HG03064 (cell line): ENCODE measurements around the gene PRTN3.
A peak's percentile ranks its signal among the peaks of the same experiment; 100 is the strongest.

Experiments used
- ATAC-seq: cut with Tn5 transposase; IDR thresholded peaks from one replicate; pipeline ENCODE4 v1.9.1; 2021; ENCODE audit warnings: low read depth; ENCODE audit not compliant: unreplicated experiment

The PRTN3 gene

GRCh38 chr19:892894-893689, 52.3 kb downstream of the PRTN3 start, which contains the start of the genes MED16 and RNU6-9:
TSS of gene MED16 (minus strand) at chr19:893187. CDS start at chr19:891131, 2,056 bp downstream.
TSS of gene RNU6-9 (plus strand) at chr19:893484.
- peak; percentile 76 for ATAC-seq

- no peak for ATAC-seq
Observed at GRCh38 chr19:896434-896833, 55.6 kb downstream of the PRTN3 start.

DNA sequence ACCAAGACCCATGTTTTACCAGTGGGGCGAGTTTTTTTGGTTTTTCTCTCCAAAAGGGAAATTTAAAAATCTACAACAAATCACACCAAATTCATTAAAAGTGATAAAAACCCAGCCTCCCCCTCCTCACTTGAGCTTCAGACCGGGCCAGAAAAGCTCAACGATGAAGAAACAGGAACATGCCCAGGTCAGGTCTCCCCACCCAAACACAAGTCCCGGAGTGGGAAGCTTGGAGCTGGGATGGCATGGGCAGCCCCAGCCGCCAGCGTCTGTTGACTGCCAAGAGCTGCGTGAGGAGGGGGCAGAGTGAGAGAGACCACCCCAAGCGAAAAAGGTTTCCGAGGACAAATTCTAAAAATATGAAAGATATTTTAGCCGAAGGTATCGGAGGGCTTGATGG, 56.2 kb downstream of the PRTN3 start:
- no peak for ATAC-seq

- ATAC-seq = no peak
Observed at GRCh38 chr19:897442-898039, 56.7 kb downstream of the PRTN3 start.
